ENCODE results near the gene EFNA3.

DNA sequence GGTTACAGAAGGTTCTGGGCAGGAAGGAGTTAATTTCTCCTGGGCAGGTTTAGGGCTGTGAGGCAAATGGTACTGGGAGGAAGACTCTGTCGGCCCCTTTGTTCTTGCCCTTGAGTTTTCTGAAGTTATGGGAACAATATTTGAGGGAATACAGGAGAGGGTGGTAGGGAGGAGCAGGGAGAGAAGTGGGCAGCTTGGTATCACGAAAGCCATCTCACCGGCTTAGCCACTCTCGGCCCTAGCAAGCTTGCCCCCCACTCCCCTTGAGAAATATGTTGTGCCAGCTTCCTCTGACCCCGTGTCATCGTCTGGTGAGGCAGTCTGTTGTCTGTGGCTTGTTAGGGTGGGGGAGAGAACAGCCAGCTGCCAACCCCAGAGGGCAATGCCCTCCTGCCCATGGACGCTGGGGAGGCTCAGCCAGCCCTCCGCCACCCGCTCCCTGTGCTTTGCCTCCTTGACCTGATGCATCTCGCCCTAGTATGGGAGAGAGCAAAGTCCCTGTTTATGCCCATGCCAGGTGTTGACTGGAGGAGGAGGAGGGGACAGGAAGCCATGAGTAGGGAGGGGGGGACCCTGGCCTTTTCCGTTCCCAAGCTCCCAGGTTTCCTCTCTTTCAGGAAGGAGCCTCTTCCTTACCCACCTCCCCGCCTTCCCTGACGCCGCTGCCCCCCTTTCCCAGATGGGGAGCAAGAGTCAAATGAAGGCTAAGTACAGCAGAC is 50.3 kb downstream of the EFNA3 start:
- TF ChIP-seq, protein P1, sequence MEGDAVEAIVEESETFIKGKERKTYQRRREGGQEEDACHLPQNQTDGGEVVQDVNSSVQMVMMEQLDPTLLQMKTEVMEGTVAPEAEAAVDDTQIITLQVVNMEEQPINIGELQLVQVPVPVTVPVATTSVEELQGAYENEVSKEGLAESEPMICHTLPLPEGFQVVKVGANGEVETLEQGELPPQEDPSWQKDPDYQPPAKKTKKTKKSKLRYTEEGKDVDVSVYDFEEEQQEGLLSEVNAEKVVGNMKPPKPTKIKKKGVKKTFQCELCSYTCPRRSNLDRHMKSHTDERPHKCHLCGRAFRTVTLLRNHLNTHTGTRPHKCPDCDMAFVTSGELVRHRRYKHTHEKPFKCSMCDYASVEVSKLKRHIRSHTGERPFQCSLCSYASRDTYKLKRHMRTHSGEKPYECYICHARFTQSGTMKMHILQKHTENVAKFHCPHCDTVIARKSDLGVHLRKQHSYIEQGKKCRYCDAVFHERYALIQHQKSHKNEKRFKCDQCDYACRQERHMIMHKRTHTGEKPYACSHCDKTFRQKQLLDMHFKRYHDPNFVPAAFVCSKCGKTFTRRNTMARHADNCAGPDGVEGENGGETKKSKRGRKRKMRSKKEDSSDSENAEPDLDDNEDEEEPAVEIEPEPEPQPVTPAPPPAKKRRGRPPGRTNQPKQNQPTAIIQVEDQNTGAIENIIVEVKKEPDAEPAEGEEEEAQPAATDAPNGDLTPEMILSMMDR (IDR thresholded peaks at IDR 0.05 in 2 of 3, conservative IDR thresholded peaks at IDR 0.05 in 1 of 3; ENCODE audit: insufficient read depth in 2 of 3, low read depth in 1 of 3, low read length in 3 of 3), result no peak
- TF ChIP-seq, protein P2, sequence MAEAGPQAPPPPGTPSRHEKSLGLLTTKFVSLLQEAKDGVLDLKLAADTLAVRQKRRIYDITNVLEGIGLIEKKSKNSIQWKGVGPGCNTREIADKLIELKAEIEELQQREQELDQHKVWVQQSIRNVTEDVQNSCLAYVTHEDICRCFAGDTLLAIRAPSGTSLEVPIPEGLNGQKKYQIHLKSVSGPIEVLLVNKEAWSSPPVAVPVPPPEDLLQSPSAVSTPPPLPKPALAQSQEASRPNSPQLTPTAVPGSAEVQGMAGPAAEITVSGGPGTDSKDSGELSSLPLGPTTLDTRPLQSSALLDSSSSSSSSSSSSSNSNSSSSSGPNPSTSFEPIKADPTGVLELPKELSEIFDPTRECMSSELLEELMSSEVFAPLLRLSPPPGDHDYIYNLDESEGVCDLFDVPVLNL (CRISPR knock-in tag; IDR thresholded peaks at IDR 0.05; ENCODE audit: low read depth), result no peak
- TF ChIP-seq POLR2A (conservative IDR thresholded peaks at IDR 0.05) (no peak), MTA2 (IDR thresholded peaks at IDR 0.05; ENCODE audit: low read depth) (no peak), ATF1 (CRISPR knock-in tag; IDR thresholded peaks at IDR 0.05) (no peak), ATF1 (tag; IDR thresholded peaks at IDR 0.05) (no peak), FOSL1 (tag; conservative IDR thresholded peaks at IDR 0.05) (no peak), SREBF2 (CRISPR knock-in tag; IDR thresholded peaks at IDR 0.05) (no peak), HNRNPH1 (optimal IDR thresholded peaks at IDR 0.05; ENCODE audit: low read depth, low read length) (no peak)
- TF ChIP-seq, protein P3, sequence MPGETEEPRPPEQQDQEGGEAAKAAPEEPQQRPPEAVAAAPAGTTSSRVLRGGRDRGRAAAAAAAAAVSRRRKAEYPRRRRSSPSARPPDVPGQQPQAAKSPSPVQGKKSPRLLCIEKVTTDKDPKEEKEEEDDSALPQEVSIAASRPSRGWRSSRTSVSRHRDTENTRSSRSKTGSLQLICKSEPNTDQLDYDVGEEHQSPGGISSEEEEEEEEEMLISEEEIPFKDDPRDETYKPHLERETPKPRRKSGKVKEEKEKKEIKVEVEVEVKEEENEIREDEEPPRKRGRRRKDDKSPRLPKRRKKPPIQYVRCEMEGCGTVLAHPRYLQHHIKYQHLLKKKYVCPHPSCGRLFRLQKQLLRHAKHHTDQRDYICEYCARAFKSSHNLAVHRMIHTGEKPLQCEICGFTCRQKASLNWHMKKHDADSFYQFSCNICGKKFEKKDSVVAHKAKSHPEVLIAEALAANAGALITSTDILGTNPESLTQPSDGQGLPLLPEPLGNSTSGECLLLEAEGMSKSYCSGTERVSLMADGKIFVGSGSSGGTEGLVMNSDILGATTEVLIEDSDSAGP (CRISPR knock-in tag; IDR thresholded peaks at IDR 0.05), result no peak
- TF ChIP-seq, protein P4, sequence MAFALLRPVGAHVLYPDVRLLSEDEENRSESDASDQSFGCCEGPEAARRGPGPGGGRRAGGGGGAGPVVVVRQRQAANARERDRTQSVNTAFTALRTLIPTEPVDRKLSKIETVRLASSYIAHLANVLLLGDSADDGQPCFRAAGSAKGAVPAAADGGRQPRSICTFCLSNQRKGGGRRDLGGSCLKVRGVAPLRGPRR (CRISPR knock-in tag; IDR thresholded peaks at IDR 0.05), result no peak
- TF ChIP-seq, protein P5, sequence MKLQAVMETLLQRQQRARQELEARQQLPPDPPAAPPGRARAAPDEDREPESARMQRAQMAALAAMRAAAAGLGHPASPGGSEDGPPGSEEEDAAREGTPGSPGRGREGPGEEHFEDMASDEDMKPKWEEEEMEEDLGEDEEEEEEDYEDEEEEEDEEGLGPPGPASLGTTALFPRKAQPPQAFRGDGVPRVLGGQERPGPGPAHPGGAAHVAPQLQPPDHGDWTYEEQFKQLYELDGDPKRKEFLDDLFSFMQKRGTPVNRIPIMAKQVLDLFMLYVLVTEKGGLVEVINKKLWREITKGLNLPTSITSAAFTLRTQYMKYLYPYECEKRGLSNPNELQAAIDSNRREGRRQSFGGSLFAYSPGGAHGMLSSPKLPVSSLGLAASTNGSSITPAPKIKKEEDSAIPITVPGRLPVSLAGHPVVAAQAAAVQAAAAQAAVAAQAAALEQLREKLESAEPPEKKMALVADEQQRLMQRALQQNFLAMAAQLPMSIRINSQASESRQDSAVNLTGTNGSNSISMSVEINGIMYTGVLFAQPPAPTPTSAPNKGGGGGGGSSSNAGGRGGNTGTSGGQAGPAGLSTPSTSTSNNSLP (IDR thresholded peaks at IDR 0.05; ENCODE audit: borderline replicate concordance, low read depth, low read length), result no peak
